T-helper 1 cell treated with Interleukin-12 subunit alpha and Interleukin-12 subunit beta and Interleukin-4 antibody, amounts not matched to agents 30 μg/mL and 1 μg/mL, for 36 hours (primary cell): ENCODE results near the gene SEMA3F.
A peak's percentile ranks its signal among the peaks of the same experiment; 100 is the strongest.

Experiments used
- H3K27ac Mint-ChIP-seq: one replicate; pipeline ENCODE4 v1.8.0; 2021; ENCODE audit warnings: mild to moderate bottlenecking, mixed read lengths
- H3K27me3 Mint-ChIP-seq: one replicate; pipeline ENCODE4 v1.8.0; 2021; ENCODE audit warnings: low read depth, mixed read lengths
- H3K36me3 Mint-ChIP-seq: one replicate; pipeline ENCODE4 v1.8.0; 2021; ENCODE audit warnings: low read depth, mixed read lengths
- H3K4me1 Mint-ChIP-seq: one replicate; pipeline ENCODE4 v1.8.0; 2021; ENCODE audit warnings: low read depth, mixed read lengths
- H3K4me3 Mint-ChIP-seq: one replicate; pipeline ENCODE4 v1.8.0; 2021; ENCODE audit warnings: mild to moderate bottlenecking, moderate library complexity, mixed read lengths
- H3K9me3 Mint-ChIP-seq: one replicate; pipeline ENCODE4 v1.8.0; 2021; ENCODE audit warnings: mixed read lengths

Gene SEMA3F

DNA sequence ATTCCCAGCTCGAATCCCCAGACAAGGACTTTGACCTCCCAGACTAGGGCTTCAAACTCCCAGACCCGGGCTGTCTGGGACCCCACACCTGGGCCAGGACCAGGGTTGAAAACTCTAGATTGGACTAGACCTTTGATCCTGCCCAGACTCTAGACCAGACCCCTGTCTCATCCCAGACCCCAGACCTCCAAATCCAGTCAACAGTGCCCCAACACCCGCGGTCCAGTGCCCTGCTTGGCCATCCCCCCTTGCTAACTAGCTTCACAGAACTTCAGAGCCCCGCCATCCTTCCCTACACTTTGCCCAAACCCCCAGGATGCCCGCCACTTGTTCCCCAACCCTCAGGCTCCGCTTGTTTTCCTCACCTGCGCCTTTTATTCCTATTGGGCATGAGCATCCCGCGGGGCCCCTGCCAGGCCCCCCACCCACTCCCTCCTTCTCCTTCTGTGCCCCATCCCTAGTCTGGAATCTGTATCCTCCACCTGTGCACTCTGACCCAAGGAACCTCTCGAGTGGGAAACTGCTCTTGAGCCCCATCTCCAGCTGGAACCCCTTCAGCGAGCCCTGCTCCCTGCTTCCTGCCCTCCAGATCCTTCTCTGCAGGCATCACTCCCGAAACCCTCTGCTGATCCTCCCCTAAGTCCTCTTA, 81.5 kb downstream of the SEMA3F start:
- Mint-ChIP-seq H3K4me1 (peaks cover 33% of the 10 kb centered on the region), H3K36me3 (peaks cover 21% of the 10 kb centered on the region), H3K27me3 (no peaks in the 10 kb centered on the region), H3K9me3 (no peaks in the 10 kb centered on the region), H3K27ac (peak overlapping the region; percentile 82), H3K4me3 (peak overlapping the region; percentile 91)

DNA sequence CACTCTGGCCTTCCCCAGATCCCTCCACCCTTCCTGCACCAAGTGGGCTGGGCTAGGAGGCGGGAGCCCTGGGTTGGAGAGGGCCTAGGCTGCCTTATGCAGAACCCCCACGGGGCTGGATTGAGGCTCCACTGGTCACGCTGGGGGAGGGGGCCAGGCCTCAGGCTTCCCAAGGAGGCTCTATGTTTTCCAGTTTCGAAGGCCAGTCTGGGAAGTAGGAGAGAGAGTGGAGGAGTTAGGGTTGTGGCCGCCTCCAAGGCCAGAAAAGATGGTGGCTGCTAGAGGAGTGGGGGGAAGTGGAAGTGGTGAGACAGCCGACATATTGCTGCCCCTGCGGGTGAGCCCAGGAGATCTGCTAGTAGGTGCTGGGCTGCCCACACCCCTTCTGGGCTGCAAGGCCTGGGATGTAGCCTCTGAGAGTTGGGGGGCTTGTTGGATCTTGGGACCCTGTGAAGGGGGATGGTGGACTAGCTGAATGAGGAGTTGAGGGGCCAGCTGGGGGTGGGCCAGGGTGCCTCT, 82.1 kb downstream of the SEMA3F start:
- H3K4me3 Mint-ChIP-seq: peak overlapping the region; percentile 91
- H3K27ac Mint-ChIP-seq: peak overlapping the region; percentile 82
- no peaks in the 10 kb centered on the region for H3K27me3 Mint-ChIP-seq
- H3K9me3 Mint-ChIP-seq: no peaks in the 10 kb centered on the region
- peaks cover 39% of the 10 kb centered on the region for H3K4me1 Mint-ChIP-seq
- peaks cover 21% of the 10 kb centered on the region for H3K36me3 Mint-ChIP-seq

DNA sequence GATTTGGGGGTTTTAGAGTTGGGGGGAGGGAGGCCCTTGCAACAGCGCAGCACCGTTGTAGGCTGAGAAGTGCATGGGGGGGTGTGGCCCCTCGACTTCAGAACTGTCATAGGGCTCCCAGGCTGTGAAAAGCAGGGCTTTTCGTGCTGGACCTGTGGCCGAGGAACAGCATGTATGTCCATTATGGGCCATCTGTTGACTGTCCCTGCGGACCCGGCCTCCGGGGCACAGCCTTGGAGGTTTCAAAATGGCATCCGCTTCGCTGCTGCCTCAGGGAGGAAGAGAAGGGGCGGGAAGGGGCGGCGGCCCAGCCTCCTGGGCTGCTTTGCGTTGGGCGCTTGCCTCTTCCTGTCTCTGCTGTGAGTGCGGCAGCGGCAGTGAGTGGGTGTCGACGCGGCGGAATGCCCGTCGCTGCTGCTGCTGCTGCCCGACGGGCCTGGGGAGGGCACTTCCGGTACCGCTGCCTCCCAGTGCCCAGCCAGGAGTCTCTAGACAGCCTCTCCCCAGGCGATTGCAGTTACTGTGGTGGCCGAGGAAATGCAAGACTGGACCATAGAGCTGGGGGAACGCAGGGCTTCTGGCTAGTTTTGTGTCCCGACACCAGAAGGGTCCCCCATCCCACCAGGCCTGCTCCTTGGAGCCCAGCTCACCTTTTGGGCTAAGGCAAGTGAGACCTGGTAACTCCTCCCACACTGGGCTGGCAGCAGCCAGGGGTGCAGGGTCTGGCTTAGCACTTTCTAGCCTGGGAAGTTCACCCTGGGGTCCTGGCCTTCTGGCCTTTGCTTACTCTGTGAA, 82.8 kb downstream of the SEMA3F start:
- Mint-ChIP-seq H3K27me3 (no peaks in the 10 kb centered on the region), H3K4me1 (peaks cover 45% of the 10 kb centered on the region), H3K36me3 (peaks cover 25% of the 10 kb centered on the region), H3K4me3 (peak overlapping the region; percentile 91), H3K9me3 (no peaks in the 10 kb centered on the region), H3K27ac (peak overlapping the region; percentile 82)

DNA sequence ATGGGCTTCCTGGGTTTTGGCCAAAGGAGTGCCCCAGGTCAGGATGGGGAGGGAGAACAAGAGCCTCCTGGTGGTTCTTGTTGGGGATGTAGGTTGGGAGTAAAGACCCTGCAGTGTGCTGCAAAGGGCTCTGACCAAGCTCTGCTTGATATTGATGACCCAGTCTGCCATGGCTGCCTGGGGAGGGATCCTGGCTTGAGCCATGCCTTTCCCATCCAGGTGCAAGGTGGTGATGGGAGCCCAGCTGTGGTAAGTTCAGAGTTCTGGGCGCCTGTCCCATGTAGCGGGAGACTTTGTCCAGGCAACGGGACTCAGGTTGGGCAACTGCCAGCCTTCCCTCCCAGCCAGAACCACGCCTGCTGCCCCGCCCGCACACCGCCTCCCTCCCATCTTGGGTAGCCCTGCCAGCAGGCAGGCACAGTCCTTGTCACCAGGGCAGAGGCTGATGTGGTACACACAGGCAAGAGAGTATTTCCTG, 83.5 kb downstream of the SEMA3F start:
- peaks cover 45% of the 10 kb centered on the region for H3K4me1 Mint-ChIP-seq
- no peaks in the 10 kb centered on the region for H3K27me3 Mint-ChIP-seq
- H3K27ac Mint-ChIP-seq: peak overlapping the region; percentile 82
- peak overlapping the region; percentile 91 for H3K4me3 Mint-ChIP-seq
- no peaks in the 10 kb centered on the region for H3K9me3 Mint-ChIP-seq
- peaks cover 25% of the 10 kb centered on the region for H3K36me3 Mint-ChIP-seq
